Trophoblast cell (in vitro differentiated cells and primary cell): Measurements from ENCODE around the gene RAB7A.
"Not testable (repeated sequence)": the region's sequence is repeated elsewhere in the genome, so short reads cannot be mapped to it uniquely, and the experiment has no call there.

Source experiments
- DNase-seq, 2 donors: peaks; one replicate each; pipeline ENCODE4 v3.0.0-alpha.2; 2016
- H2AFZ ChIP-seq: 2 replicates; pipeline ENCODE4 v1.6.1; 2013; ENCODE audit warnings: low read length, moderate library complexity, mild to moderate bottlenecking; ENCODE audit not compliant: insufficient read depth, poor library complexity
- H2AK5ac ChIP-seq: 2 replicates; pipeline ENCODE4 v1.6.1; 2013; ENCODE audit warnings: mild to moderate bottlenecking, low read length
- H2BK120ac ChIP-seq: 2 replicates; pipeline ENCODE4 v1.6.1; 2013; ENCODE audit warnings: low read length, mild to moderate bottlenecking, moderate library complexity; ENCODE audit not compliant: insufficient read depth, poor library complexity
- H2BK12ac ChIP-seq: 2 replicates; pipeline ENCODE4 v1.6.1; 2013; ENCODE audit warnings: mild to moderate bottlenecking, low read length, moderate library complexity
- H2BK5ac ChIP-seq: 2 replicates; pipeline ENCODE4 v1.6.1; 2013; ENCODE audit warnings: low read length, low read depth, moderate library complexity, mild to moderate bottlenecking; ENCODE audit not compliant: poor library complexity
- H3K14ac ChIP-seq: 2 replicates; pipeline ENCODE4 v1.6.1; 2013; ENCODE audit warnings: mild to moderate bottlenecking, low read length
- H3K18ac ChIP-seq: 2 replicates; pipeline ENCODE4 v1.6.1; 2013; ENCODE audit warnings: mild to moderate bottlenecking, low read length
- H3K23ac ChIP-seq: 2 replicates; pipeline ENCODE4 v1.6.1; 2013; ENCODE audit warnings: low read length
- H3K27ac ChIP-seq: 2 replicates; pipeline ENCODE4 v1.5.1; 2013; ENCODE audit warnings: low read depth, mild to moderate bottlenecking, inconsistent platforms, low read length, moderate library complexity
- H3K27me3 ChIP-seq: 2 replicates; pipeline ENCODE4 v1.6.1; 2013; ENCODE audit warnings: inconsistent platforms, mild to moderate bottlenecking, low read length, moderate library complexity; ENCODE audit not compliant: insufficient read depth
- H3K36me3 ChIP-seq, 2 experiments: 1 replicate in 1 of 2; 2 replicates in 1 of 2; pipeline ENCODE4 v1.6.1; 2013; ENCODE audit warnings: low read length in 2 of 2, mild to moderate bottlenecking in 2 of 2, moderate library complexity in 1 of 2; ENCODE audit not compliant: insufficient read depth in 2 of 2, control insufficient read depth in 1 of 2
- H3K4ac ChIP-seq: 2 replicates; pipeline ENCODE4 v1.6.1; 2013; ENCODE audit warnings: low read depth, mild to moderate bottlenecking, low read length, moderate library complexity
- H3K4me1 ChIP-seq, 2 experiments: 1 replicate in 1 of 2; 2 replicates in 1 of 2; pipeline ENCODE4 v1.6.1; 2013; ENCODE audit warnings: low read length in 2 of 2, mild to moderate bottlenecking in 2 of 2, moderate library complexity in 1 of 2; ENCODE audit not compliant: insufficient read depth in 2 of 2, control insufficient read depth in 1 of 2
- H3K4me2 ChIP-seq: 2 replicates; pipeline ENCODE4 v1.6.1; 2013; ENCODE audit warnings: inconsistent platforms, mild to moderate bottlenecking, low read length, moderate library complexity
- H3K4me3 ChIP-seq: 2 replicates; pipeline ENCODE4 v1.5.1; 2013; ENCODE audit warnings: mild to moderate bottlenecking, low read depth, low read length, inconsistent platforms
- H3K79me1 ChIP-seq: one replicate; pipeline ENCODE4 v1.6.1; 2013; ENCODE audit warnings: low read length
- H3K79me2 ChIP-seq: 2 replicates; pipeline ENCODE4 v1.6.1; 2013; ENCODE audit warnings: low read length, mild to moderate bottlenecking; ENCODE audit not compliant: control insufficient read depth, insufficient read depth, poor library complexity
- H3K9ac ChIP-seq: 2 replicates; pipeline ENCODE4 v1.6.1; 2013; ENCODE audit warnings: mild to moderate bottlenecking, low read length
- H3K9me3 ChIP-seq: 2 replicates; pipeline ENCODE4 v1.6.1; 2013; ENCODE audit warnings: low read depth, mild to moderate bottlenecking, control low read depth, inconsistent platforms, low read length; ENCODE audit not compliant: insufficient read depth
- H4K12ac ChIP-seq: 2 replicates; pipeline ENCODE4 v1.6.1; 2013; ENCODE audit warnings: low read depth, mild to moderate bottlenecking, low read length, moderate library complexity
- H4K8ac ChIP-seq: 2 replicates; pipeline ENCODE4 v1.6.1; 2013; ENCODE audit warnings: low read depth, mild to moderate bottlenecking, low read length, moderate library complexity
- H4K91ac ChIP-seq: one replicate; pipeline ENCODE4 v1.6.1; 2013; ENCODE audit warnings: low read depth, mild to moderate bottlenecking, low read length, moderate library complexity
- WGBS: extraction: QIAGEN DNeasy Blood & Tissue Kit; methylation state at CpG from one replicate; pipeline ENCODE4 v1.1.7; 2013; ENCODE audit warnings: missing lambda C conversion rate; ENCODE audit not compliant: insufficient read length, insufficient coverage; ENCODE audit errors: extremely low coverage; 5-methylcytosine and 5-hydroxymethylcytosine counted together

Gene RAB7A

GRCh38 chr3:128832979-128833378 is 107.0 kb downstream of the RAB7A start:
- WGBS = no CpG with 5 or more reads among the region's 5 CpGs
- not testable (repeated sequence) for H3K4ac ChIP-seq, H3K4me1 ChIP-seq

GRCh38 chr3:128835096-128835495 is 109.1 kb downstream of the RAB7A start:
- no peak overlapping the region for H2AK5ac ChIP-seq
- no peak overlapping the region for H3K4me3 ChIP-seq
- H3K9ac ChIP-seq = no peak overlapping the region
- no CpG with 5 or more reads among the region's 4 CpGs for WGBS
- H3K27ac ChIP-seq = no peak overlapping the region
- no peak overlapping the region for H3K4me2 ChIP-seq
- no peaks in the 10 kb centered on the region for H3K36me3 ChIP-seq
- H2BK12ac ChIP-seq = no peak overlapping the region
- H2BK5ac ChIP-seq = no peak overlapping the region
- H3K9me3 ChIP-seq = peaks cover 3% of the 10 kb centered on the region
- no peak overlapping the region for H2BK120ac ChIP-seq
- no peak overlapping the region for H3K23ac ChIP-seq
- no peak for DNase-seq
- H3K18ac ChIP-seq = no peak overlapping the region
- no peaks in the 10 kb centered on the region for H3K4me1 ChIP-seq
- no peak overlapping the region for H4K8ac ChIP-seq
- no peak overlapping the region for H2AFZ ChIP-seq
- H3K27me3 ChIP-seq = no peaks in the 10 kb centered on the region
- no peak overlapping the region for H3K14ac ChIP-seq
- H3K79me2 ChIP-seq = no peaks in the 10 kb centered on the region
- no peak overlapping the region for H4K12ac ChIP-seq
- no peak overlapping the region for H4K91ac ChIP-seq
- H3K79me1 ChIP-seq = no peaks in the 10 kb centered on the region
- H3K4ac ChIP-seq = no peak overlapping the region

More at GRCh38 chr3:128832979-128833378, 107.0 kb downstream of the RAB7A start:
- H4K12ac ChIP-seq, H3K4me2 ChIP-seq, H3K27ac ChIP-seq, H2AK5ac ChIP-seq, H3K23ac ChIP-seq, H3K18ac ChIP-seq, H3K79me2 ChIP-seq, H3K36me3 ChIP-seq, H3K9me3 ChIP-seq, H2BK12ac ChIP-seq, H3K4me3 ChIP-seq, H2BK120ac ChIP-seq, DNase-seq, H3K27me3 ChIP-seq, H4K91ac ChIP-seq, H3K79me1 ChIP-seq, H3K9ac ChIP-seq, H2BK5ac ChIP-seq, H3K14ac ChIP-seq, H4K8ac ChIP-seq, H2AFZ ChIP-seq: not testable (repeated sequence)

- H2BK5ac ChIP-seq = no peak overlapping the region
- no peak overlapping the region for H3K4me3 ChIP-seq
- no CpG with 5 or more reads among the region's 10 CpGs for WGBS
- H3K23ac ChIP-seq = no peak overlapping the region
- no peak overlapping the region for H4K8ac ChIP-seq
- peaks cover 3 to 5% of the 10 kb centered on the region in 2 experiments for H3K4me1 ChIP-seq
- no peak overlapping the region for H3K9ac ChIP-seq
- H3K27me3 ChIP-seq = no peaks in the 10 kb centered on the region
- H3K18ac ChIP-seq = no peak overlapping the region
- no peak overlapping the region for H2AK5ac ChIP-seq
- no peak overlapping the region for H2AFZ ChIP-seq
- H4K91ac ChIP-seq = no peak overlapping the region
- H3K36me3 ChIP-seq = no peaks in the 10 kb centered on the region
- H2BK12ac ChIP-seq = no peak overlapping the region
- H3K4ac ChIP-seq = no peak overlapping the region
- no peak overlapping the region for H4K12ac ChIP-seq
- H2BK120ac ChIP-seq = no peak overlapping the region
- no peaks in the 10 kb centered on the region for H3K9me3 ChIP-seq
- no peak for DNase-seq
- H3K27ac ChIP-seq = no peak overlapping the region
- H3K14ac ChIP-seq = no peak overlapping the region
- H3K4me2 ChIP-seq = no peak overlapping the region
- no peaks in the 10 kb centered on the region for H3K79me1 ChIP-seq
- H3K79me2 ChIP-seq = no peaks in the 10 kb centered on the region
Measured at GRCh38 chr3:128841926-128842920, 116.2 kb downstream of the RAB7A start.

- no peak overlapping the region for H3K4me3 ChIP-seq
- no peaks in the 10 kb centered on the region for H3K79me2 ChIP-seq
- no peak overlapping the region for H4K8ac ChIP-seq
- H3K36me3 ChIP-seq = no peaks in the 10 kb centered on the region
- peaks cover 3 to 5% of the 10 kb centered on the region in 2 experiments for H3K4me1 ChIP-seq
- DNase-seq = no peak
- H2BK120ac ChIP-seq = no peak overlapping the region
- H4K91ac ChIP-seq = no peak overlapping the region
- H3K4me2 ChIP-seq = no peak overlapping the region
- no peaks in the 10 kb centered on the region for H3K79me1 ChIP-seq
- WGBS = no CpG with 5 or more reads among the region's 6 CpGs
- H3K4ac ChIP-seq = no peak overlapping the region
- no peak overlapping the region for H2BK5ac ChIP-seq
- no peak overlapping the region for H2AK5ac ChIP-seq
- no peak overlapping the region for H2BK12ac ChIP-seq
- H3K27ac ChIP-seq = no peak overlapping the region
- H3K18ac ChIP-seq = no peak overlapping the region
- no peak overlapping the region for H2AFZ ChIP-seq
- no peak overlapping the region for H3K23ac ChIP-seq
- H3K27me3 ChIP-seq = no peaks in the 10 kb centered on the region
- no peak overlapping the region for H4K12ac ChIP-seq
- no peak overlapping the region for H3K9ac ChIP-seq
- no peaks in the 10 kb centered on the region for H3K9me3 ChIP-seq
- no peak overlapping the region for H3K14ac ChIP-seq
Measured at GRCh38 chr3:128844502-128844901, 118.5 kb downstream of the RAB7A start.
